Loucy (cell line): ENCODE measurements around the gene TRAPPC12.

Experiments used
- H2AFZ ChIP-seq: fragments of 200-600 bp; sonication (generic); 2 replicates; pipeline ENCODE4 v1.6.0; 2016; ENCODE audit warnings: antibody characterized with exemption, mild to moderate bottlenecking, low read length, moderate library complexity
- H3F3A ChIP-seq: fragments of 200-600 bp; 2 replicates; pipeline ENCODE4 v1.6.0; 2016; ENCODE audit warnings: antibody characterized with exemption, low read depth, mild to moderate bottlenecking
- H3K27me3 ChIP-seq: fragments of 200-600 bp; sonication (generic); 2 replicates; pipeline ENCODE4 v1.6.1; 2014; ENCODE audit warnings: low read length, mild to moderate bottlenecking; ENCODE audit not compliant: insufficient read depth, poor library complexity, severe bottlenecking
- H3K36me3 ChIP-seq: fragments of 200-600 bp; sonication (generic); 2 replicates; pipeline ENCODE4 v1.6.1; 2016; ENCODE audit warnings: low read length; ENCODE audit not compliant: insufficient read depth
- H3K4me1 ChIP-seq: fragments of 200-600 bp; sonication (generic); 2 replicates; pipeline ENCODE4 v1.5.1; 2014; ENCODE audit warnings: low read length, mild to moderate bottlenecking; ENCODE audit not compliant: insufficient read depth, poor library complexity, severe bottlenecking
- H3K4me2 ChIP-seq: fragments of 200-600 bp; sonication (generic); 2 replicates; pipeline ENCODE4 v1.6.0; 2014; ENCODE audit warnings: antibody characterized with exemption, low read length, low read depth, mild to moderate bottlenecking; ENCODE audit not compliant: poor library complexity, severe bottlenecking
- H3K4me3 ChIP-seq: fragments of 200-600 bp; sonication (generic); 2 replicates; pipeline ENCODE4 v1.5.1; 2014; ENCODE audit warnings: low read length, mild to moderate bottlenecking, mixed read lengths; ENCODE audit not compliant: poor library complexity, severe bottlenecking
- H3K79me2 ChIP-seq: fragments of 200-600 bp; sonication (generic); 2 replicates; pipeline ENCODE4 v1.6.1; 2014; ENCODE audit warnings: low read length; ENCODE audit not compliant: insufficient read depth
- H3K9ac ChIP-seq: fragments of 200-600 bp; sonication (generic); 2 replicates; pipeline ENCODE4 v1.6.0; 2014; ENCODE audit warnings: mild to moderate bottlenecking, low read depth, low read length, moderate library complexity; ENCODE audit not compliant: poor library complexity, severe bottlenecking
- H3K9me2 ChIP-seq: fragments of 200-600 bp; sonication (generic); replicated peaks from 2 replicates; pipeline ENCODE4 v1.6.1; 2016; ENCODE audit warnings: low read depth, low read length, mixed read lengths
- H3K9me3 ChIP-seq: fragments of 200-600 bp; sonication (generic); 2 replicates; pipeline ENCODE4 v1.6.1; 2014; ENCODE audit warnings: mild to moderate bottlenecking, antibody characterized with exemption, low read length, low read depth; ENCODE audit not compliant: insufficient read depth
- H4K20me1 ChIP-seq: fragments of 200-600 bp; sonication (generic); 2 replicates; pipeline ENCODE4 v1.6.0; 2014; ENCODE audit warnings: antibody characterized with exemption, low read length, mild to moderate bottlenecking; ENCODE audit not compliant: insufficient read depth, poor library complexity, severe bottlenecking
- EZH2phosphoT487 ChIP-seq: fragments of 200-600 bp; IDR thresholded peaks from 2 replicates; pipeline ENCODE4 v1.6.1; 2018; ENCODE audit warnings: antibody characterized with exemption, mild to moderate bottlenecking, moderate library complexity, borderline replicate concordance
- TF ChIP-seq, protein P1 (sequence below): fragments of 200-600 bp; sonication (generic); conservative IDR thresholded peaks from 2 replicates; pipeline ENCODE4 v1.5.1; 2014; ENCODE audit warnings: mild to moderate bottlenecking, antibody characterized with exemption, low read length

TRAPPC12 gene

DNA sequence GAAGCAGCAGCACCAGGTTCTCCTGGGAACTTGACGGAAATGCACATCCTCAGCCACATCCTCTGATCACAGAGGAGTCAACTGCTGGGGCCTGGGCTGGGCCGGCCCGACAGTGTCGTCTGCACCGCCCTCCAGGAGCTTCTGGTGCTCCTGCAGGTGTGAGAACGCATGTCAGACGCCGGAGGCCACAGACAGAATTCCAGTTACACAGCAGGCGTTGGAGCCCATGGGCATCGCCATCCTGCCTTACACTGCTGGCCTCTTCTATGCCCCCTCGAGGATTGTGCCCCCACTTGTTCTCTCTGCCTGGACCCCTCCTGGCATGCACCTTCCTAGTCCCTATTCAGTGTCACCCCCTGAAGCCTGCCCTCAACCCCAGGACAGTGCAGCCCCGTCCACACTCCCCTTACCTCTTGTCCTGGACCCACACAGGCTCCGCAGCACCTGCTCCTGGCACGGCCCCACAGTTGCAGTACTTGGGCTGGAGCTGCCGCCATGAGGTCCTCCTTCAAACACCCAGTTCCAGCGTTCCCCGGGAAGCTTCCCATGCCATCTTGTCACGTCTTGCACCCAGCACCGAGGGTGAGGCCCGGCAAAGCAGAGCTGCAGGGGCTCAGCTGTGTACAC, 102.4 kb downstream of the TRAPPC12 start:
- Histone ChIP-seq H3K4me3 (no peak overlapping the region), H3F3A (no peaks in the 10 kb centered on the region), H4K20me1 (no peaks in the 10 kb centered on the region), H2AFZ (no peak overlapping the region), H3K9me2 (no peaks in the 10 kb centered on the region), H3K4me2 (no peak overlapping the region), H3K9ac (no peak overlapping the region), H3K36me3 (peaks cover 13% of the 10 kb centered on the region; the same call in 1 of the 2 replicates), H3K27me3 (no peaks in the 10 kb centered on the region), H3K9me3 (no peaks in the 10 kb centered on the region), H3K4me1 (no peaks in the 10 kb centered on the region), H3K79me2 (no peaks in the 10 kb centered on the region)
- TF ChIP-seq, protein P1, sequence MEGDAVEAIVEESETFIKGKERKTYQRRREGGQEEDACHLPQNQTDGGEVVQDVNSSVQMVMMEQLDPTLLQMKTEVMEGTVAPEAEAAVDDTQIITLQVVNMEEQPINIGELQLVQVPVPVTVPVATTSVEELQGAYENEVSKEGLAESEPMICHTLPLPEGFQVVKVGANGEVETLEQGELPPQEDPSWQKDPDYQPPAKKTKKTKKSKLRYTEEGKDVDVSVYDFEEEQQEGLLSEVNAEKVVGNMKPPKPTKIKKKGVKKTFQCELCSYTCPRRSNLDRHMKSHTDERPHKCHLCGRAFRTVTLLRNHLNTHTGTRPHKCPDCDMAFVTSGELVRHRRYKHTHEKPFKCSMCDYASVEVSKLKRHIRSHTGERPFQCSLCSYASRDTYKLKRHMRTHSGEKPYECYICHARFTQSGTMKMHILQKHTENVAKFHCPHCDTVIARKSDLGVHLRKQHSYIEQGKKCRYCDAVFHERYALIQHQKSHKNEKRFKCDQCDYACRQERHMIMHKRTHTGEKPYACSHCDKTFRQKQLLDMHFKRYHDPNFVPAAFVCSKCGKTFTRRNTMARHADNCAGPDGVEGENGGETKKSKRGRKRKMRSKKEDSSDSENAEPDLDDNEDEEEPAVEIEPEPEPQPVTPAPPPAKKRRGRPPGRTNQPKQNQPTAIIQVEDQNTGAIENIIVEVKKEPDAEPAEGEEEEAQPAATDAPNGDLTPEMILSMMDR, result no peak
- TF ChIP-seq EZH2phosphoT487, result no peak

DNA sequence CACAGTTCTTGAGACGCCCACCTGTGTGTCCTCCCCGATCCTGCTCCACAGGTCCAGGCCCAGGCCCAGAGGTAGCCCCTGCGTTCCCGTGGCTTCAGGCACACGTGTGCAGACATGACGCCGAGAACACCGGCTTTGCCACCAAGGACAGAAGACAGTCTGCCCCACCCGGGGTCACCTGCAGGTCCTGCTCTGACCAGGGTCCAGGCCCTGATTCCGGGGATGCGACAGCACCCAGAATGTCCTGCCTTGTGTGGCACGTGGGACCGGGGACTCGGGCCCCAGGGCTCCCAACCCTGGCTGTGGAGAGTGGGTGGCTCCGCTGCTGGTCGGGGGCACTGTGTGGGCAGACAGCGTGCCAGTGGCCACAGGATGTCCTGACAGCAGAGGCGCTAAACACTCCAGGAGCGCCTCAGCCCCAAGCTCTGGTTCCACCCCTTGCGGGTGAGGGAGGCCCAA, 102.9 kb downstream of the TRAPPC12 start:
- H3K9ac ChIP-seq, result no peak overlapping the region
- no peaks in the 10 kb centered on the region for H4K20me1 ChIP-seq

DNA sequence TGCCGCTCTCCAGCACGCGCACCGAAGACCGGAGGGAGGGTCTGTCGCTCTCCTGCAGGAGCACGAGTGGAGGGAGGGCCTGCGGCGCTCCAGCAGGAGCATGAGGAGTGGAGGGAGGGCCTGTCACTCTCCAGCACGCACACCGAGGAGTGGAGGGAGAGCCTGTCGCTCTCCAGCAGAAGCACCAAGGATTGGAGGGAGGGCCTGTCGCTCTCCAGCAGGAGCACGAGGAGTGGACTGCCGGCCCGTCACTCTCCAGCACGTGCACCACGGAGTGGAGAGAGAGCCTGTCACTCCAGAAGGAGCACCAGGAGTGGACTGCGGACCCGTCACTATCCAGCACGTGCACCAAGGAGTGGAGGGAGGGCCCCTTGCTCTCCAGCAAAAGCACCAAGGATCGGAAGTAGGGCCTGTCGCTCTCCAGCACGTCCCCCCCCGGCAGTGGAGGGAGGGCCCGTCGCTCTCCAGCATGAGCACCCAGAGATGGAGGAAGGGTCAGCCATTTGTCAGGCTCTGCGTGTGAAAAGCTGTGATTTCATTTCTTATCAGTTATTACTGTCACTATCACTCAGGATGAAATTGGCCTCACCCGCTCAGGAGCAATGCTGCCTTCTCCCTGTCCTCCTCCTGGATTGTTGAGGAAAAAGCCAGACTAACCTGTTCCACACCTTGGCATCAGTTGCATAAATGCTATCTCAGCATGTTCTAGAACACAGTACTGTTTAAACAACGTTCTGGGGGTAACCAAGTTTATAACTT, 103.9 kb downstream of the TRAPPC12 start:
- H3K79me2 ChIP-seq, result no peaks in the 10 kb centered on the region
- H3K4me2 ChIP-seq, result no peak overlapping the region
- H3K27me3 ChIP-seq, result no peaks in the 10 kb centered on the region
- peaks cover 13% of the 10 kb centered on the region; the same call in 1 of the 2 replicates for H3K36me3 ChIP-seq
- no peaks in the 10 kb centered on the region for H3K9me3 ChIP-seq
- H3F3A ChIP-seq, result no peaks in the 10 kb centered on the region
- H3K9ac ChIP-seq, result no peak overlapping the region
- H3K9me2 ChIP-seq, result no peaks in the 10 kb centered on the region
- TF ChIP-seq, protein P1, result no peak
- TF ChIP-seq EZH2phosphoT487, result no peak
- no peaks in the 10 kb centered on the region for H4K20me1 ChIP-seq
- H3K4me1 ChIP-seq, result no peaks in the 10 kb centered on the region
- no peak overlapping the region for H3K4me3 ChIP-seq
- no peak overlapping the region for H2AFZ ChIP-seq

More for the DNA sequence above, 102.9 kb downstream of the TRAPPC12 start:
- Histone ChIP-seq H2AFZ (no peak overlapping the region), H3K4me2 (no peak overlapping the region), H3K79me2 (no peaks in the 10 kb centered on the region), H3K27me3 (no peaks in the 10 kb centered on the region), H3K4me3 (no peak overlapping the region), H3F3A (no peaks in the 10 kb centered on the region), H3K4me1 (no peaks in the 10 kb centered on the region), H3K9me2 (no peaks in the 10 kb centered on the region), H3K36me3 (peaks cover 13% of the 10 kb centered on the region; the same call in 1 of the 2 replicates), H3K9me3 (no peaks in the 10 kb centered on the region)
- TF ChIP-seq, protein P1, result no peak
- TF ChIP-seq EZH2phosphoT487, result no peak
